GM21825 (cell line): ENCODE results near the gene RASSF10.
"Not testable (repeated sequence)": the region's sequence is repeated elsewhere in the genome, so short reads cannot be mapped to it uniquely, and the experiment has no call there.

ENCODE experiments used
- ATAC-seq: cut with Tn5 transposase; IDR thresholded peaks from one replicate; pipeline ENCODE4 v1.9.1; 2021; ENCODE audit warnings: mild to moderate bottlenecking, moderate library complexity; ENCODE audit not compliant: unreplicated experiment

RASSF10 gene

DNA sequence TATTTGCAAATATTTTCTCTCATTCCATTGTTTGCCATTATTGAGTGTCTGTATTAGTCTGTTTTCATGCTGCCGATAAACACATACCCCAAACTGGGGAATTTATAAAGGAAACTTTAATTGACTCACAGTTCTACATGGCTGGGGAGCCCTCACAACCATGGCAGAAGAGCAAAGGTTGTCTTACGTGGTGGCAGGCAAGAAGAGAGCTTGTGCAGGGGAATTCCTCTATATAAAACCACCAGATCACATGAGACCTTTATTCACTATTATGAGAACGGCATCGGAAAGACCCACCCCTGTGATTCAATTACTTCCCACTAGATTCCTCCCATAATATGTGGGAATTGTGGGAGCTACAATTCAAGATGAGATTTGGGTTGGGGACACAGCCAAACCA lies 10.2 kb downstream of the RASSF10 start:
- no peak for ATAC-seq

DNA sequence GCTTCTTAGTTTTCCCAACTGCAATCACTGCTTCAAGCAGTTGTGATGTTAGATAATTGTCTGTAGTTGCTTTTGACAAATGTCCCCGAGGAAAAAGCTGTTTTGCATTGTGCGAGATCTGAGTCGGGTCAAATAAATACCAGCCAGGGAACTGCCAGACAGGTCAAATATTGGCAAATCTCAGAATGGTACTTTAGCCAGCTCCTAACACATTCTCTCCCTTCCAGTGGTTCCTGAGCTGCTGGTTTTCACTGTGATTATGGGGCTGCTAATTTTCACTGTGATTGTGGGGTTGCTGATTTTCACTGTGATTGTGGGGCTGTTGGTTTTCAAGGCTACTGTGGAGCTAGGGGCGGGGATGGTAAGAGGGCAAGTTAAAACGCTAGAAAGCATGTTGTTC lies 14.3 kb downstream of the RASSF10 start:
- no peak for ATAC-seq

DNA sequence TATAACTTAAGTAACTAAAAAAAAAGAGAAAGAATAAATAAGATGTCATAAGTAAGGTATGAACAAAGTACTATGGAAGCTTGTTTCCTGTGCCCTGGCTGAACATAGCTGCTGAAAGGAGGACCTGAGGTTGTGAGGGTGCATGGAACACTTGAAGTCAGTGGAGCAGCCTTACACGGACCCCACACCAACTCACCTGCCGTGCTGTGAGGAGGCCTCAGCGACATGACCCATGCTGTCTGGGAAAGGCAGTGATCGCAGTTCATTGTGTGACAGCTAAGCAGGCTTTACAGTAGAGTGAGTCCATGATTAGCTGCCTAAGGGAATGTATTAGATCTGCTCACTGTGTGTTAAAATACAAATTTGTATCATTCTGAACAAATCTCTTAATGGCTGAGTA lies 17.6 kb downstream of the RASSF10 start:
- no peak for ATAC-seq

DNA sequence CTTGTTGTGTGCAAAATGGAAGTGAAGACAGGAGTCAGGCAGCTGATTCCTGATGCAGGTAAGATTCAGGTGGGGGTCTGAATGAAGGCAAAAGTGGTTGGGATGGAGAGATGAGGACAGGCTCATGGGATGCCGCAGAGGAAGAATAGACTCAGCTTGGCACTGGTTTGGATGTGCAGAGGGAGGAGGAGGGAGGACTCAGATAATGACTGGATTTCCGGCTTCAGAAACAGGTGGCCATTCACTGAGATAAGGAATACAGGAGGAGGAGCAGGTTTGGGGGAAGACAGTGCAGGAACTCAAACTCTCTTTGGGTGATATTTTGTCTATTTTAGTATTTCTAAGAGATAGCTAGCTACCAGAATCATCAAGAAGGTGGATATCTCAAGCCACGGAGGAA lies 19.2 kb downstream of the RASSF10 start:
- no peak for ATAC-seq

DNA sequence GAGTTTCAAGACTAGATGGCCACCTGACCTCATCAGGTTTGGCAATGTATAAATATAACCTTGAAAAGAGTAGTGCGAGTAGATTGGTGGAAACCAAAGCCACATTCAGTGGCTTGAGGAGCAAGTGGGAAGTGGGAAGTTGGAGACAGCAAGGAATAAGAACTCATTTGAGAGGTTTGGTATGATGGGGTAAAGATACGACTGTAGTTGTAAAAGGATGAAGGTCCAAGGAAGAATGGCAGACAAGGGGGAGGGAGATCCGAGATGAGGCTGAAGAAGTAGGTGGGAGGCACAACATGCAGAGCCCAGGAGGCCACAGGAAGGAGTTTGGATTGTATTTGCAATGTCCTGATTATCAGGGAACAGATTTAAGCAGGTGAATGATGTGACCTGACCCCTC lies 20.8 kb downstream of the RASSF10 start:
- no peak for ATAC-seq

DNA sequence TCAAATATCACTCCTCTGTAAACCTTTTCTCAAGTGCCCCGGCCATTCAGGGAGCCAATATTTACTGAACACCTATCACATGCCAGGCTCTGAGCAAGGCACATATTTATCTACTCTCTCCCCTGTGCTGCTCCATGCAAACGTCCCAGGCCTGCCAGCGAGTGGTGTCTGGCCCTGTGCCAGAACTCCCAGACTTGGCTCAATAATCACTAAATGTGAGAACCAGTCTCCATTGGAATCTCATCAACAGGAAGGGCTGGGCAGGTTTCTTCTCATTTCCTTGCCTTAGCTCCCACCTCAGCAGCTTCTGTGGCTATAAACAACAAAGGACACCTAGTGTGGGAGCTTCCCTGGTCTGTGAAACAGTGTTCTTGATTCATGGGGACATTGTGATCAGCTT lies 21.7 kb downstream of the RASSF10 start:
- ATAC-seq: no peak

DNA sequence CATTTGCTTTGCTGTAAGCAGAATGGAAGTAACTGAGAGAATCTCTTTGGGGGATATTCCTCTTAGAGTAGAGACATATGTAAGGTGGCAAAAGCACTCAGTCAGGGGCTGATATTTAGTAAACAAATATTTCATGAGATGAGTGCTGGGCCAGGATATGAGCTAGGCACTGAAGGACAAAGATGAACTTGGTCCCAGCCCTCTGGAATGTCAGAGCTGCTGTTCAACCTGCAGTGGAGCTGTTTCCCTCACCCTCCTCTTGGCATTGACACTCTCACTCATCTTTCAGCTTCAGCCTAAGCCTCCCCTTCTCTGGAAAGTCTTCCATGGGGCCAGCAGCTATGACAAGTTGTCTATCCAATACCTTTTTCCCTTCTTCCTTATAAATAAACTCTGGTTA lies 22.2 kb downstream of the RASSF10 start:
- no peak for ATAC-seq

DNA sequence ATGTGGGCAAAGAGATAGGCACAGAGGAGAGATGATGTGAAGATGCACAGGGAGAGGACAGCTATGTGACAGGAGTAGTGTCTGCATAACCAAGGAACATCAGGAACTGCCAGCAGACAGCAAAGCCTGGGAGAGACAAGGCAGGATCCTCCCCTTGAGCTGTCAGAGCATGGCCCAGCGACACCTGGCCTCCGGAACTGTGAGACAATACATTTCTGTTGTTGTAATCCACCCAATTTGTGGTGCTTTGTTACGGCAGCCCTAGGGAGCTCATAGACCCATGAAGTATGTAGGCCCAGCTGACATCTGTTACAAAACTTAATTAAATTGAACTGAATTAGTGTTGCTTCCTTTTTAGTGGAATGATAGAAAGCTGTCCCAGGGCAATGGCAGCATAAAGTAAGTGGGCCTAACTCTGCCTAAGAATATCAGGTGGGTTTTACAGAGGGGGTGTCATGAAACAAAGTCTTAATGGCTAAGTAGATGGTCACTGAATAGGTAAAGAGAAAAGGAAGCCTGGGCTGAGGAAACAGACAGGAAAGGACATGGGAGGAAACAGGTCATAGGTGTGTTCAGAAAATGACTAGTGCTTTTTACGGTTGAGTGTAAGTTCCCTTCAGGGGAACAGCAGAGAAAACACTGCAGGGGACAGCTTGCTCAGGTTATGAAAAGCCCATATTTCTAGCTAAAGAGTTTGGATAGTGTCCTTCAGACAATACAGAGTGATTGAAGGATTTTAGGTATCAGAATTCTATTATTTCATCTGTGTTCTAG lies 24.8 kb downstream of the RASSF10 start:
- ATAC-seq: no peak

DNA sequence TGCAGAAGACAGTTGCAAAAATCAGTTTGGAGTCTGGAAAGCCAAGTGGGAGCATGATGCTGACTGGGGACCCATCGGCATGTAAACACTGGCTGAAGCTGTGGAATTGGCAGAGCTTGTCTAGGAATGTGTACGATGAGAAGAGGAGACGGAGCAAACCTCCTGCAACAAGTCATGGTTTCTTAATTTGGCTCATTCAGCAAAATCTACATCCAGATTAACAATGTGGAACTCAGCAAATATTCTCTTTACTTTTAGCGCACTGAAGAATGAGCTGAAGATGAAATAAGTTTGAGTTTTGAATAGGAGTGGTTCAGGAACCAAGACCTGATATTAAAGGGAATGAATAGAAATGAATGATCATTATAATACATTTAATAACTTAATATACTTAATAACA lies 26.6 kb downstream of the RASSF10 start:
- ATAC-seq: no peak

DNA sequence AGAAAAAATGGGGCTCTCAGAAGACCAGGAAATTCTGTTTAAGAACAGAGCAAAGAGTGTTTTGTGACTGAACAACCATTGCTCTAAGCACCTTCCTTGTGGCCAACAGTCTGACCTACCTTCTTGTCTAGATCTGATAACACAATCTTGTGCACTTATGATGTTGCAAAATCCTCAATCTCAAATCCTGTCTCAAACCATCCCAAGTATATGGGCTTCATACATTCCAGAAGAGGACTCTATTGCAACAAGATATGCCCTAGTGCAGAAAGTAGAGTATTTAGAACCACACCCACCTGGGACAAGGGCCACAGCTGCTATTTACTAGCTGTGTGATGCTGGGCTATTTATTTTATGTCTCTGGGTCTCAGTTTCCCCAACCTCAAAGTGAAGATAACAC lies 27.1 kb downstream of the RASSF10 start:
- no peak for ATAC-seq

DNA sequence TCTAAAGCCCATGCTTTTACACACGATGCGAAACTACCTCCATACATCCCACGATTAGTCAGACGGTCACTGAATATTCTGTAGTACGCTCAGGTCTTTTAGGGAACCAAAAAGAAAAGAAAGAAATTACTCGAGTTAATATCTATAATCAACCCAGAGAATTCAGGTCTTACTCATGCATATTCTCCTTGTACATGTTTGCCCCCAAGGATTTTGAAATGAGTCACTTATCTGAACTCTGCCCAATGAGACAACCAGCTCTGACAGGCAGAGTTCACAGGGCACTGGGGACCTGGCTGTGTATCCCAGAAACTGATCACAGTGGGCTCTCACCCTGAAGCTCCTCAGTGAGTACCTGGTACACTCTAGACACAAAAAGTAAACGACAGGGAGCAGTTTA lies 29.2 kb downstream of the RASSF10 start:
- ATAC-seq: no peak

DNA sequence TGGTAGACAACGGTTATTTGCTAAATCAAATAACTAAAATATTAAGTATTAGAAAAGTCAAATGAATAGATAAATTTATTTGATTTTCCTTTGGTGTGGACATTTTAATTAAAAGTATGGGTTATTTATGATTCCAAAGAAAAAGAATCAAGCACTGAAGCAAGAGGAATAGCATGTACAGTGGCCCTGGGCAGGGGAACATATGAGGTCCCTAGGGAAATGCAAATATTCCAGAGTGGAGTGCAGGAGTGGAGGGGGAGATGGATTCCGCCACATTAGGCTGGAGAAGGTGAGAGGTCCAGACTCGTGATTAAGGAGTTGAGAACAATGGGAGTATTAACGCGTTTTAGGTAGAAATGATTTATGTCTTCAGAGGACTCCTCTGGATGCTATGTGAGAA lies 30.0 kb downstream of the RASSF10 start:
- no peak for ATAC-seq

DNA sequence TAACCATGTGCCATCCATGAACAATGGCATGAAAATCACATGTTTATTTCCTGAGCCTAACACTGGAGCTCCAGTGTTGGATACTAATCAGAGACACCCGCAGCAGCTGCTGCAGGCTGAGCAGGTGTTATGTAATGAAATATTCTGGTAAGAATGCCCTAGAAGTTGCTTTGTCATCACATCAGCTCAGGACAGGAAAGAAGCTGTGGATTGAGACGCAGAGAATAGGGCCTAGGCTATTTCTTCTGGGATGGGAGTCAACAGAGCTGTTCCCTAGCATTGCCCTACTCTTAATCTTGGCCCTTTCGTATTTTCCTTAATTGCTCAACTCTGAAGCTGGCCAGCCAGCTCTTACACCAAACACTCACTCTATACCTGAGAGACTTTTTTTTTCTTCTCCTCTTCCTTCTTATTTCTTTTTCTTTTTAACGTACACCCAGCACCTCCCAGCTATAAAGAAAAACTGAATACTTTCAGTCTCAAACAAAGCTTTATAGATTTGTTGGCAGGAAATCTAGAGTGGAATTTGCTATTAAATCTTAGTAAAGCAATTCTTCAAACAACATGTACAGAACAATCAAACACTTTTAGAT lies 31.9 kb downstream of the RASSF10 start:
- no peak for ATAC-seq

DNA sequence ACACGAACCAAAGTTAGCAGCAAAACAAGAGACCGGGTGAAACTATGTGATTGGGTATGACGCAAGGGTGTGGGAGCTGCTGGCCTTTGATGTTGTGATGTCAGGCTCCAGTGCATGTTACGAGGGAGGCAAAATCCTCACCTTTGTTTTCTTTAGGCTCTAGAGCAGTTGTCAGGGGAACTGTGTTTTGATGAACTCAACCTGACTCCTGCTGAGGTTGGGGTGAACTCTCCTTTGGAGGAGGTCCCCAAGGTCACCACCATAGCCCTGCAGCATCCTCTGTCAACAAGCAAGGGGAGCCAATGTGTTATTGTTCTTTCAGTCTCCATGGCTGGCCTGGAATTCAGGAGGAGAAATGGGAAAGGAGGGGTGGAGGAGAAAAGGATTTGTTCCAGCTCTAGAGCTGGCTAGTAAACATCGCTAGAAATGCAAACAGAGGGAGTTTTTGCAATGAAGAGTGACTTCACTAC lies 33.8 kb downstream of the RASSF10 start:
- ATAC-seq: no peak

DNA sequence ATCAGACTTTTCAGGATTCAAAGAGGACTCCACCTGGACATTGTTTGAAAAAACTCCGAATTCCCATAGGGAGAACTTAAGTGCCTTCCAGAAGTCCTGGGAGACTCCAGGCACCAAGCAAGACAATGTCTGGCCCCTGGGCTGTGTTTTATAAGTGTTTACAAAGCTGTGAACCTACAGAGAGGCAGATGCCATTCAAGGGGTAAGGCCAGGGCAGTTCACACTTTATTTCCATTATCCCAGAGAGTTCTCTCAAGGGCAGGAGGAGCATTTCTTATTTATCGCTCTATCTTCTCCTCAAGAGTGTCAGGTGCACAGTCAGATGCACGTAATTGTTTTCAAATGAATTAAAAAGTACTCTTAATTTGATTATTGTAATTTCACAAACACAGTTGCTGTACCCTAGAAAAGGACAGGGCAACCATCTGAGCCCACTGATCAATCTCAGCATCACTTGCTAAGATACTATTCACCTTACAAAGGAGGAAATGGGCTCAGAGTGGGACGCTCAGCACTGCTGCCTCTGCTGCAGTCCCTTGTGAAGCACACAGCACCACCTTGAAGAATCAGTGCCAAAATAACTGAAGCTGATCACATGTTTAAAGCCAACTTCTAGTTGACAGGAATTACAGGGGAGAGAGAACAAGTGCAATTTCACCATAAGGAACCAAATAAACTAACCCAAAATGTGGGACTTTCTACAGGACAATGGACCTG lies 35.0 kb downstream of the RASSF10 start:
- ATAC-seq: no peak

DNA sequence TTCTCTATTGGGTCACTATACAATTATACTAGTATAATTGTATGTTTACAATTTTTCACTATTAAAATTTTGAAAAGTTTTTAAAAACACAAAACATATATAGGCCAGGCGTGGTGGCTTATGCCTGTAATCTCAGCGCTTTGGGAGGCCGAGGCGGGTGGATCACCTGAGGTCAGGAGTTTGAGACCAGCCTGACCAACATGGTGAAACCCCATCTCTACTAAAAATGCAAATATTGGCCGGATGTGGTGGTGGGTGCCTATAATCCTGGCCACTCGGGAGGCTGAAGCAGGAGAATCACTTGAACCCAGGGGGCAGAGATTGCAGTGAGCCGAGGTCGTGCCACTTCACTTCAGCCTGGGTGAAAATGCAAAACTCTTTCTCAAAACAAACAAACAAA lies 36.0 kb downstream of the RASSF10 start:
- not testable (repeated sequence) for ATAC-seq

DNA sequence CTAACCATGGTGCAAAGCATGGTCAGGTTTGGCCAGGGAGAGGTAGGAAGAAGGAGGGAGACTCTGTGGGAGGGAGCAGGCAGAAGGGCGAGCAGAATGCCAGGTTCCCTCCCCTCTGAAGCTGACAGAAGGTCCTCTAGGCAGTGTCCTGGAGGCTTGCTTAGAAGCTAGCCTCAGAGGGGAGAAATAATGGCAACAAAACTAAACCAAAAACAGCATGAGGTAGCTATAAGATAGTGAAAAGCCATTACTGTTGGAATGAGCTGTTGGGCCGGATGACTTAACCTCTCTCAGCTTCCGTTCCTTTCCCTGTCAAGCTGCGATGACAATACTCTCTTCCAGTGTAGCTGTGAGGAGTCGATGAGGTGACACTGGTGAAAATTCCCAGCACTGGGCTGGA lies 36.6 kb downstream of the RASSF10 start:
- ATAC-seq: no peak

DNA sequence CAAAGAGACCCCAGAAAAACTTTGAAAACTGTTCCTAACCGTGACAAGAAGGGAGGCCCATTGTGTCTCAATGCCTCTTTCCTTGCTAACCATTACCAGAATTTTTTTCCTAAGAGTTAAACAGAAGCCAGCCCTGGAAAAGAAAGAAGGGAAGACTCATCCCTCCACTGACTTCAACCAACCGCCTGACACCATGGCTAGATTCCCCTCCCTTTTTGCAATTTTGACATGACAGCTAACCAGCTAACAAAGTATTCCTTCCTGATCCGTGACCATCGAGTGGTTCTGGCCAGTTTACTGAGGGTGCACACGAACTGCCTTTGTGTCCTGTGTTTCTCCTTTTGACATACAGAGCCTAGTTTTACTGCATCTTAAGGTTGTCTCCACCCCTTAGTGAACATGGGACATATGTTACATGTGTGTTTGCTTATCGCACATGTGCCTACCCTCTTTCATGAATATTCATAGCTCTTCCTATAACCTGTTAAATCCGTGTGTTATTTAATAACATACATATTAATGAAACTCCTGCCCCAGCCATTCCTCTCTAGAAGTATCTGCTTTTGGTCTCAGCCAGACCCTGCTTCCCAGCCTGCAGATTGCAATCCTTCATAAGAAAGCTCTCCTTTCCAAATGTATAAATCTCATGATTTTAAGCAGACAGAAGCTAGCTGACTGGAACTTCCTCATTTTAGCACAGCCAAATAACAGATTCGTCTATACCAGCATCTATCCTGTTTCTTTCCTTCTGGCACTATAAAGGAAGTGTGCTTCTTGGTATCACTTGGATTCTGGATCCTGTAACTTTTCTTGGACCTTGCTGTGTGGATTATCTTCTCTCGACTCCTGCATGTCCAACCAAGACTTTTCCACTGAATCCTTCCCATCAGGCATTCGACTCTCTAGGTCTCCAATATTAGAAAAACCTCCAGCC lies 37.8 kb downstream of the RASSF10 start:
- ATAC-seq: no peak

DNA sequence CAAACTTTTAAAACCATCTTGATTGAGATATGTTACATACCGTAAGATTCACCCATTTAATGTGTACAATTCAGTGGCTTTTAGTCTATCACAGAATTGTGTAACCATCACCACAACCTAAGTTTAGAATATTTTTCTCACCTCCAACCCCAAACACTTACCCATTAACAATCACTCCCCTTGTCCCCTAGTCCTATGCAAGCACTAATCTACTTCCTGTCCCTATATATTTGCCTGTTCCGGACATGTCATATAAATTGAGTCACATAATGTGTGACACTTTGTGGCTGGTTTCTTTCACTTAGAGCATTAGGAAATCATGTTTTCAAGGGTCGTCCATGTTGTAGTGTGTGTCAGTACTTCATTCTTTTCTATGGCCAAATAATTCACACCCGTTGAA lies 38.8 kb downstream of the RASSF10 start:
- ATAC-seq: no peak

DNA sequence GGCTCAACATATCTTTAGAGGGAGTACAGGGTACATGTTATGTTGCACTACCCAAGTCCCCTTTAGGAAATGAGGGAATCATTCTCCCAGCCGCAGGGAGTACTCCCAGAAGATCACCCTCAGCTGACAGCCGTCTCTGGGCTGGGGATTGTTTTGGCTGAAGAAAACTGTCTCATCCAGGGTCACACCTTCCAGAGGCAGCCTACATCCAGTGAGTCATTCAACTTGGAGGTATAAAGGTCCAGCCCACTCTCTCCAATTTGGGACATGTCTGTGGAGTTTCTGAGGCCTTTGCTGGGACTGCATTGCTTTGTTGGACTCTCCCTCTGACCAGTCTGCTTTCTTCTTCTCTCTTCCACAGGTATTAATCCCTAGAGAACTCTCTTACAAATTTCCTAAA lies 42.1 kb downstream of the RASSF10 start:
- ATAC-seq: no peak

DNA sequence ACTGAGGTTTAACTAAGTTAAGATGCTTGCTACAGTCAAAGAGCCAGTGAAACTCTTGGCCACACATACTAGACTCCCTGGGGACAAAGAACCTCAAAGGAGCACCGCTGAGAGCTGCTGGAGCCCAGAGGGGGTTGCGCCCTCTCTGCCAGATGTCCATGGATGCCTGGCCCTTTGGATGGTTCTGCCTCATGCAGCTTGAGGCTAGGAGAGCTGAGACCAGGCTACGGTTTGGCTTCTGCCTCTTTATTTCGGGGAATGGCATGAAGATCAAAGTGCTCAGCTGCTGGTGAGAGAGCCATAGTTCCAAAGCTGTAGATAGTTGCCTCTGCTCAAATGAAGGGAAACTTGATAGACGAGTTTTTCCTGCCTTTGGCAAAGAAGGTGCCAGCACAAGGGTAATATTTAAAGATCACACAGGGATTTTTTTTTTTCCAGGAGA lies 43.0 kb downstream of the RASSF10 start:
- no peak for ATAC-seq
